Keratinocyte (primary cell): ENCODE results near the gene LRTM1. TPM values are rescaled to one million over a fixed set of nuclear protein-coding genes. Genes with fewer than 3 reads are reported as not detected.

Experiments used
- DNase-seq: peaks from one replicate; pipeline ENCODE4 v3.0.0-alpha.2; 2011; ENCODE audit warnings: low read depth, missing footprints, low spot score
- FAIRE-seq: peaks from 2 replicates; lab custom pipeline; 2011; peaks lifted over from hg19 to GRCh38; lab: Jason Lieb, UNC
- H2AFZ ChIP-seq: 2 replicates; pipeline ENCODE4 v1.6.0; 2012; ENCODE audit warnings: low read length, control low read depth, inconsistent platforms; ENCODE audit not compliant: control insufficient read depth
- H3K27ac ChIP-seq: 2 replicates; pipeline ENCODE4 v1.5.1; 2011; ENCODE audit warnings: low read length; ENCODE audit not compliant: control insufficient read depth, insufficient read depth
- H3K27me3 ChIP-seq: 3 replicates; pipeline ENCODE4 v1.6.0; 2011; ENCODE audit warnings: low read length; ENCODE audit not compliant: control insufficient read depth, insufficient read depth; ENCODE audit errors: extremely low read depth
- H3K36me3 ChIP-seq, 2 experiments: 2 replicates in 1 of 2; 3 replicates in 1 of 2; pipeline ENCODE4 v1.5.1; 2011; ENCODE audit warnings: low read length in 2 of 2, mild to moderate bottlenecking in 1 of 2; ENCODE audit not compliant: control insufficient read depth in 2 of 2, insufficient read depth in 2 of 2; ENCODE audit errors: extremely low read depth in 1 of 2
- H3K4me1 ChIP-seq: 3 replicates; pipeline ENCODE4 v1.5.1; 2011; ENCODE audit warnings: low read length; ENCODE audit not compliant: control insufficient read depth, insufficient read depth; ENCODE audit errors: extremely low read depth
- H3K4me2 ChIP-seq: 3 replicates; pipeline ENCODE4 v1.6.0; 2011; ENCODE audit warnings: low read depth, low read length; ENCODE audit not compliant: control insufficient read depth, insufficient read depth; ENCODE audit errors: extremely low read depth
- H3K4me3 ChIP-seq, 3 experiments: fragments of 200-600 bp in 1 of 3; sonication (generic) in 1 of 3; 2 replicates in 2 of 3; 3 replicates in 1 of 3; pipeline ENCODE4 v1.5.1; 2011 to 2016; ENCODE audit warnings: low read length in 3 of 3, mild to moderate bottlenecking in 3 of 3, control low read depth in 2 of 3, inconsistent platforms in 1 of 3, low read depth in 1 of 3, mixed read lengths in 1 of 3, mixed run types in 1 of 3, moderate library complexity in 1 of 3; ENCODE audit not compliant: control insufficient read depth in 2 of 3, insufficient read depth in 2 of 3; ENCODE audit errors: extremely low read depth in 1 of 3
- H3K79me2 ChIP-seq: 2 replicates; pipeline ENCODE4 v1.6.0; 2012; ENCODE audit warnings: low read length; ENCODE audit not compliant: control insufficient read depth, insufficient read depth
- H3K9ac ChIP-seq: 3 replicates; pipeline ENCODE4 v1.6.0; 2011; ENCODE audit warnings: low read length; ENCODE audit not compliant: control insufficient read depth, insufficient read depth; ENCODE audit errors: extremely low read depth
- H3K9me1 ChIP-seq: 3 replicates; pipeline ENCODE4 v1.6.0; 2011; ENCODE audit warnings: low read length; ENCODE audit not compliant: control insufficient read depth, insufficient read depth; ENCODE audit errors: extremely low read depth
- H3K9me3 ChIP-seq: 2 replicates; pipeline ENCODE4 v1.5.1; 2012; ENCODE audit warnings: low read depth, low read length; ENCODE audit not compliant: control insufficient read depth
- H4K20me1 ChIP-seq: 3 replicates; pipeline ENCODE4 v1.6.0; 2011; ENCODE audit warnings: low read length; ENCODE audit not compliant: control insufficient read depth, insufficient read depth; ENCODE audit errors: extremely low read depth
- CTCF ChIP-seq, 3 experiments: IDR thresholded peaks in 1 of 3; conservative IDR thresholded peaks in 1 of 3; optimal IDR thresholded peaks in 1 of 3; 2 replicates in 2 of 3; 3 replicates in 1 of 3; pipeline versions ENCODE3 to v1.5.1; 2011; ENCODE audit warnings: low read length in 3 of 3, mild to moderate bottlenecking in 3 of 3, moderate library complexity in 2 of 3, control low read depth in 1 of 3, inconsistent platforms in 1 of 3; ENCODE audit not compliant: insufficient read depth in 2 of 3; ENCODE audit errors: extremely low read depth in 1 of 3
- EZH2 ChIP-seq: IDR thresholded peaks from one replicate; pipeline ENCODE4 v1.6.1; 2012; ENCODE audit warnings: inconsistent platforms, mild to moderate bottlenecking, low read length, moderate library complexity
- dilution Hi-C: fragments of 300-500 bp; cut with MboI; formaldehyde crosslinking; loops from one replicate; pipeline ENCODE4 v1.7.0; 2020; ENCODE audit warnings: low sequenced_read_pairs; ENCODE audit not compliant: extremely low pct_ligation_motif_present
- polyA plus RNA-seq, 5 experiments: library from polyadenylated mRNA; depleted of rRNA in 3 of 5; stranded (reverse) in 3 of 5; stranded (forward) in 1 of 5; unstranded in 1 of 5; fragments of >200 nt; gene quantifications; 1 replicate in 1 of 5; 2 replicates in 3 of 5; 3 replicates in 1 of 5; pipeline versions ENCODE4 v1.2.1 to v1.2.3, GENCODE V29; 2011 to 2012; ENCODE audit warnings: missing spikeins in 2 of 5, low read depth in 1 of 5, low replicate concordance in 1 of 5

The LRTM1 gene
- polyA plus RNA-seq, 1 donor (not counting 4 experiments of a cell fraction or from before 2014, with no cell fraction given): not detected

- Histone ChIP-seq H2AFZ (no peak overlapping the region), H3K36me3 (no peaks in the 10 kb centered on the region), H3K4me2 (no peak overlapping the region), H3K9me1 (no peaks in the 10 kb centered on the region), H3K27ac (no peak overlapping the region), H3K9ac (no peak overlapping the region), H3K27me3 (no peaks in the 10 kb centered on the region), H3K79me2 (no peaks in the 10 kb centered on the region), H3K9me3 (no peaks in the 10 kb centered on the region), H4K20me1 (no peaks in the 10 kb centered on the region), H3K4me3 (no peak overlapping the region), H3K4me1 (peaks cover 4% of the 10 kb centered on the region)
- FAIRE-seq: no peak
- TF ChIP-seq EZH2 (no peak), CTCF (optimal IDR thresholded peaks at IDR 0.05 in 1 of 3, IDR thresholded peaks at IDR 0.05 in 1 of 3, conservative IDR thresholded peaks at IDR 0.05 in 1 of 3; ENCODE audit: extremely low read depth in 1 of 3, insufficient read depth in 2 of 3, low read length in 3 of 3) (no peak)
- dilution Hi-C loops: no loop called here
- no peak for DNase-seq
These were observed 32.2 kb upstream of the LRTM1 start for GRCh38 chr3:54960082-54960481.

GRCh38 chr3:54957711-54958110 is 29.9 kb upstream of the LRTM1 start:
- Histone ChIP-seq H3K4me2 (no peak overlapping the region), H2AFZ (no peak overlapping the region), H3K27ac (no peak overlapping the region), H3K9me1 (no peaks in the 10 kb centered on the region), H3K9ac (no peak overlapping the region), H3K27me3 (no peaks in the 10 kb centered on the region), H3K9me3 (no peaks in the 10 kb centered on the region), H3K36me3 (no peaks in the 10 kb centered on the region), H3K79me2 (no peaks in the 10 kb centered on the region), H4K20me1 (no peaks in the 10 kb centered on the region), H3K4me1 (peaks cover 9% of the 10 kb centered on the region), H3K4me3 (no peak overlapping the region)
- TF ChIP-seq CTCF (optimal IDR thresholded peaks at IDR 0.05 in 1 of 3, IDR thresholded peaks at IDR 0.05 in 1 of 3, conservative IDR thresholded peaks at IDR 0.05 in 1 of 3; ENCODE audit: extremely low read depth in 1 of 3, insufficient read depth in 2 of 3, low read length in 3 of 3) (no peak), EZH2 (no peak)
- FAIRE-seq: no peak
- dilution Hi-C loops: no loop called here
- no peak for DNase-seq
